ENCODE measurements around the gene PRAC1. TPM values are rescaled to one million over a fixed set of nuclear protein-coding genes. Genes with fewer than 3 reads are reported as not detected.

PRAC1 gene
- total and polyA plus RNA-seq, 2 of the 8 experiments (the other 6 are each of a cell fraction or from before 2014, with no cell fraction given): not detected

DNA sequence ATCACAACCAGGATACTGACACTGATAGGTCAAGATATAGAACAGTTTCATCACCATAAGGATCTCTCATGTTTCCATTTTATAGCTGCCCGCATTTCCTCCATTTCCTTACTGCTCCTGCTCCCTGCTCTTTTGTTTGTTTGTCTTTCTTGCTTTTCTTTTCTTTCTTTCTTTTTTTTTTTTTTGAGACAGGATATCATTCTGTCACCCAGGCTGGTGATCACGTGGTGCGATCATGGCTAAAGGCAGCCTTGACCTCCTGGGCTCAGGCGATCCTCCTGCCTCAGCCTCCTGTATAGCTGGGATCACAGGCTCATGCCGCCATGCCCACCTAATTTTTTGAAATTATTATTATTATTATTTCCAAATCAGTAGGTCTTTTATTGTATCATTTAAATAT, 31.7 kb downstream of the PRAC1 start (continued):
- TF ChIP-seq, protein P1, sequence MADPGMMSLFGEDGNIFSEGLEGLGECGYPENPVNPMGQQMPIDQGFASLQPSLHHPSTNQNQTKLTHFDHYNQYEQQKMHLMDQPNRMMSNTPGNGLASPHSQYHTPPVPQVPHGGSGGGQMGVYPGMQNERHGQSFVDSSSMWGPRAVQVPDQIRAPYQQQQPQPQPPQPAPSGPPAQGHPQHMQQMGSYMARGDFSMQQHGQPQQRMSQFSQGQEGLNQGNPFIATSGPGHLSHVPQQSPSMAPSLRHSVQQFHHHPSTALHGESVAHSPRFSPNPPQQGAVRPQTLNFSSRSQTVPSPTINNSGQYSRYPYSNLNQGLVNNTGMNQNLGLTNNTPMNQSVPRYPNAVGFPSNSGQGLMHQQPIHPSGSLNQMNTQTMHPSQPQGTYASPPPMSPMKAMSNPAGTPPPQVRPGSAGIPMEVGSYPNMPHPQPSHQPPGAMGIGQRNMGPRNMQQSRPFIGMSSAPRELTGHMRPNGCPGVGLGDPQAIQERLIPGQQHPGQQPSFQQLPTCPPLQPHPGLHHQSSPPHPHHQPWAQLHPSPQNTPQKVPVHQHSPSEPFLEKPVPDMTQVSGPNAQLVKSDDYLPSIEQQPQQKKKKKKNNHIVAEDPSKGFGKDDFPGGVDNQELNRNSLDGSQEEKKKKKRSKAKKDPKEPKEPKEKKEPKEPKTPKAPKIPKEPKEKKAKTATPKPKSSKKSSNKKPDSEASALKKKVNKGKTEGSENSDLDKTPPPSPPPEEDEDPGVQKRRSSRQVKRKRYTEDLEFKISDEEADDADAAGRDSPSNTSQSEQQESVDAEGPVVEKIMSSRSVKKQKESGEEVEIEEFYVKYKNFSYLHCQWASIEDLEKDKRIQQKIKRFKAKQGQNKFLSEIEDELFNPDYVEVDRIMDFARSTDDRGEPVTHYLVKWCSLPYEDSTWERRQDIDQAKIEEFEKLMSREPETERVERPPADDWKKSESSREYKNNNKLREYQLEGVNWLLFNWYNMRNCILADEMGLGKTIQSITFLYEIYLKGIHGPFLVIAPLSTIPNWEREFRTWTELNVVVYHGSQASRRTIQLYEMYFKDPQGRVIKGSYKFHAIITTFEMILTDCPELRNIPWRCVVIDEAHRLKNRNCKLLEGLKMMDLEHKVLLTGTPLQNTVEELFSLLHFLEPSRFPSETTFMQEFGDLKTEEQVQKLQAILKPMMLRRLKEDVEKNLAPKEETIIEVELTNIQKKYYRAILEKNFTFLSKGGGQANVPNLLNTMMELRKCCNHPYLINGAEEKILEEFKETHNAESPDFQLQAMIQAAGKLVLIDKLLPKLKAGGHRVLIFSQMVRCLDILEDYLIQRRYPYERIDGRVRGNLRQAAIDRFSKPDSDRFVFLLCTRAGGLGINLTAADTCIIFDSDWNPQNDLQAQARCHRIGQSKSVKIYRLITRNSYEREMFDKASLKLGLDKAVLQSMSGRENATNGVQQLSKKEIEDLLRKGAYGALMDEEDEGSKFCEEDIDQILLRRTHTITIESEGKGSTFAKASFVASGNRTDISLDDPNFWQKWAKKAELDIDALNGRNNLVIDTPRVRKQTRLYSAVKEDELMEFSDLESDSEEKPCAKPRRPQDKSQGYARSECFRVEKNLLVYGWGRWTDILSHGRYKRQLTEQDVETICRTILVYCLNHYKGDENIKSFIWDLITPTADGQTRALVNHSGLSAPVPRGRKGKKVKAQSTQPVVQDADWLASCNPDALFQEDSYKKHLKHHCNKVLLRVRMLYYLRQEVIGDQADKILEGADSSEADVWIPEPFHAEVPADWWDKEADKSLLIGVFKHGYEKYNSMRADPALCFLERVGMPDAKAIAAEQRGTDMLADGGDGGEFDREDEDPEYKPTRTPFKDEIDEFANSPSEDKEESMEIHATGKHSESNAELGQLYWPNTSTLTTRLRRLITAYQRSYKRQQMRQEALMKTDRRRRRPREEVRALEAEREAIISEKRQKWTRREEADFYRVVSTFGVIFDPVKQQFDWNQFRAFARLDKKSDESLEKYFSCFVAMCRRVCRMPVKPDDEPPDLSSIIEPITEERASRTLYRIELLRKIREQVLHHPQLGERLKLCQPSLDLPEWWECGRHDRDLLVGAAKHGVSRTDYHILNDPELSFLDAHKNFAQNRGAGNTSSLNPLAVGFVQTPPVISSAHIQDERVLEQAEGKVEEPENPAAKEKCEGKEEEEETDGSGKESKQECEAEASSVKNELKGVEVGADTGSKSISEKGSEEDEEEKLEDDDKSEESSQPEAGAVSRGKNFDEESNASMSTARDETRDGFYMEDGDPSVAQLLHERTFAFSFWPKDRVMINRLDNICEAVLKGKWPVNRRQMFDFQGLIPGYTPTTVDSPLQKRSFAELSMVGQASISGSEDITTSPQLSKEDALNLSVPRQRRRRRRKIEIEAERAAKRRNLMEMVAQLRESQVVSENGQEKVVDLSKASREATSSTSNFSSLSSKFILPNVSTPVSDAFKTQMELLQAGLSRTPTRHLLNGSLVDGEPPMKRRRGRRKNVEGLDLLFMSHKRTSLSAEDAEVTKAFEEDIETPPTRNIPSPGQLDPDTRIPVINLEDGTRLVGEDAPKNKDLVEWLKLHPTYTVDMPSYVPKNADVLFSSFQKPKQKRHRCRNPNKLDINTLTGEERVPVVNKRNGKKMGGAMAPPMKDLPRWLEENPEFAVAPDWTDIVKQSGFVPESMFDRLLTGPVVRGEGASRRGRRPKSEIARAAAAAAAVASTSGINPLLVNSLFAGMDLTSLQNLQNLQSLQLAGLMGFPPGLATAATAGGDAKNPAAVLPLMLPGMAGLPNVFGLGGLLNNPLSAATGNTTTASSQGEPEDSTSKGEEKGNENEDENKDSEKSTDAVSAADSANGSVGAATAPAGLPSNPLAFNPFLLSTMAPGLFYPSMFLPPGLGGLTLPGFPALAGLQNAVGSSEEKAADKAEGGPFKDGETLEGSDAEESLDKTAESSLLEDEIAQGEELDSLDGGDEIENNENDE (IDR thresholded peaks at IDR 0.05; ENCODE audit: insufficient replicate concordance, low read length): no peak
- no peak for TF ChIP-seq SIRT6 (IDR thresholded peaks at IDR 0.05; ENCODE audit: low read length)
